AG04450 (cell line): ENCODE results near the gene TMEM170A. TPM values are rescaled to one million over a fixed set of nuclear protein-coding genes. Genes with fewer than 3 reads are reported as not detected.
"Not testable (repeated sequence)": the region's sequence is repeated elsewhere in the genome, so short reads cannot be mapped to it uniquely, and the experiment has no call there.

Experiments
- CTCF ChIA-PET: fragments of 300-600, 350-600 bp; formaldehyde crosslinking; extraction: SDS; loops from one replicate; lab custom pipeline; 2022; ENCODE audit warnings: antibody characterized with exemption, inconsistent platforms; lab: Charles Lee
- POLR2A ChIA-PET: fragments of 350-600 bp; formaldehyde crosslinking; extraction: SDS; loops from one replicate; lab custom pipeline; 2021; ENCODE audit warnings: antibody characterized with exemption, inconsistent platforms; lab: Yijun Ruan, JAX
- DNase-seq: peaks from one replicate; pipeline ENCODE4 v3.0.0-alpha.2; 2011; ENCODE audit warnings: low read depth, low spot score
- H3K27ac ChIP-seq: one replicate; pipeline ENCODE4 v1.5.1; 2012; ENCODE audit warnings: low read depth, low read length, control low read depth
- H3K27me3 ChIP-seq: one replicate; pipeline ENCODE4 v1.6.0; 2012; ENCODE audit warnings: low read length; ENCODE audit not compliant: control insufficient read depth, insufficient read depth
- H3K4me3 ChIP-seq: 2 replicates; pipeline ENCODE4 v1.5.1; 2011; ENCODE audit warnings: mild to moderate bottlenecking, low read depth, low read length, control low read depth
- H3K9me3 ChIP-seq: 2 replicates; pipeline ENCODE4 v1.5.1; 2012; ENCODE audit warnings: low read length; ENCODE audit not compliant: control insufficient read depth, insufficient read depth
- polyA plus RNA-seq: library from polyadenylated mRNA; depleted of rRNA; stranded (reverse); fragments of >200 nt; gene quantifications from 2 replicates; pipeline ENCODE4 v1.2.3, GENCODE V29; 2011
- TF ChIP-seq, protein P1 (sequence below): IDR thresholded peaks from 2 replicates; pipeline ENCODE4 v1.5.1; 2011; ENCODE audit warnings: low read depth, low read length, control low read depth, inconsistent platforms

TMEM170A gene
- polyA plus RNA-seq, 1 experiment: 13.3 TPM

DNA sequence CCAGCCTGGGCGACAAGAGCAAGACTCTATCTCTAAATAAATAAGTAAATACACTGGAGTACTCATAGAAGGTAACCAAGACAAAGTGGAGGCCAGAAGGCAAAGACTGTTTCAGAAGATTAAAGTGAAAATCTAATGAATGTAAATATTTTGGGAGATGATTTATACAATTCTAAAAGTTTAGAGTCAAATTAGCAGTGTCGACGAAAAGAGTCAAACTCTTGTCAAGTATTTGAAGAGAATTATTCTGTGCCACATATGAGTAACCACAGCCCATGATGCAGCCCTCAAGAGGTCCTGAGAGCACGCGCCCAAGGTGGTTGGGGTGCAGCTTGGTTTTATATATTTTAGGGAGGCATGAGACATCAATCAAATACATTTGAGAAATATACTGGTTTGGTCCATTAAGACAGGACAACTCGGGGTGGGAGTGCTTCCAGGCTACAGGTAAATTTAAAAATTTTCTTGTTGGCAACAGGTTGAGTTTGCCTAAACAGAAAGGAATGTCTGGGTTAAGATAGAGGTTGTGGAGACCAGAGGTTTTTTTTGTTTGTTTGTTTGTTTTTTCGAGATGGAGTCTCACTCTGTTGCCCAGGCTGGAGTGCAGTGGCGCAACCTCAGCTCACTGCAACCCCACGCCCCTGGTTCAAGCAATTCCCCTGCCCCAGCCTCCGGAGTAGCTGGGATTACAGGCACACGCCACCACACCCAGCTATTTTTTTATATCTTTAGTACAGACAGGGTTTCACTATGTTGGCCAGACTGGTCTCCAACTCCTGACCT lies 34.7 kb downstream of the TMEM170A start:
- CTCF ChIA-PET: no interaction called here
- no peak overlapping the region for H3K27ac ChIP-seq
- DNase-seq: no peak
- TF ChIP-seq, protein P1, sequence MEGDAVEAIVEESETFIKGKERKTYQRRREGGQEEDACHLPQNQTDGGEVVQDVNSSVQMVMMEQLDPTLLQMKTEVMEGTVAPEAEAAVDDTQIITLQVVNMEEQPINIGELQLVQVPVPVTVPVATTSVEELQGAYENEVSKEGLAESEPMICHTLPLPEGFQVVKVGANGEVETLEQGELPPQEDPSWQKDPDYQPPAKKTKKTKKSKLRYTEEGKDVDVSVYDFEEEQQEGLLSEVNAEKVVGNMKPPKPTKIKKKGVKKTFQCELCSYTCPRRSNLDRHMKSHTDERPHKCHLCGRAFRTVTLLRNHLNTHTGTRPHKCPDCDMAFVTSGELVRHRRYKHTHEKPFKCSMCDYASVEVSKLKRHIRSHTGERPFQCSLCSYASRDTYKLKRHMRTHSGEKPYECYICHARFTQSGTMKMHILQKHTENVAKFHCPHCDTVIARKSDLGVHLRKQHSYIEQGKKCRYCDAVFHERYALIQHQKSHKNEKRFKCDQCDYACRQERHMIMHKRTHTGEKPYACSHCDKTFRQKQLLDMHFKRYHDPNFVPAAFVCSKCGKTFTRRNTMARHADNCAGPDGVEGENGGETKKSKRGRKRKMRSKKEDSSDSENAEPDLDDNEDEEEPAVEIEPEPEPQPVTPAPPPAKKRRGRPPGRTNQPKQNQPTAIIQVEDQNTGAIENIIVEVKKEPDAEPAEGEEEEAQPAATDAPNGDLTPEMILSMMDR: no peak
- H3K4me3 ChIP-seq: no peak overlapping the region
- no peaks in the 10 kb centered on the region; the same call in 1 of the 2 replicates for H3K9me3 ChIP-seq
- H3K27me3 ChIP-seq: no peaks in the 10 kb centered on the region
- POLR2A ChIA-PET: no interaction called here

DNA sequence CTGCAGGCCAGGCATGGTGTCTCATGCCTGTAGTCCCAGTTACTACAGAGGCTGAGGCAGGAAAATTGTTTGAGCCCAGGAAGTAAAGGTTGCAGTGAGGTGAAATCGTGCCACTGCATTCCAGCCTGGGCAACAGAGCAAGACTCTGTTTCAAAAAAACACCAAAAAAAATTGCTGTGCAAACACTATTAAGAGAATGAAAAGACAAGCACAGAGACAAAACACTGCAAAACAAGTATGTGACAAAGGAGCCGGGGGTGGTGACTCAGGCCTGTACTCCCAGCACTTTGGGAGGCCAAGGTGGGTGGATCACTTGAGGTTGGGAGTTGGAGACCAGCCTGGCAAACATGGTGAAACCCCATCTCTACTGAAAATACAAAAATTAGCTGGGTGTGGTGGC lies 38.0 kb downstream of the TMEM170A start:
- POLR2A ChIA-PET, H3K27ac ChIP-seq, H3K27me3 ChIP-seq, H3K4me3 ChIP-seq, H3K9me3 ChIP-seq, DNase-seq: not testable (repeated sequence)
- CTCF ChIA-PET: interaction anchor here (0.5 to 1.9 kb wide), 3 partner anchors 9 to 91 kb away, joined by 3 to 8 read pairs (median 5); no protein-coding TSS in a partner anchor

DNA sequence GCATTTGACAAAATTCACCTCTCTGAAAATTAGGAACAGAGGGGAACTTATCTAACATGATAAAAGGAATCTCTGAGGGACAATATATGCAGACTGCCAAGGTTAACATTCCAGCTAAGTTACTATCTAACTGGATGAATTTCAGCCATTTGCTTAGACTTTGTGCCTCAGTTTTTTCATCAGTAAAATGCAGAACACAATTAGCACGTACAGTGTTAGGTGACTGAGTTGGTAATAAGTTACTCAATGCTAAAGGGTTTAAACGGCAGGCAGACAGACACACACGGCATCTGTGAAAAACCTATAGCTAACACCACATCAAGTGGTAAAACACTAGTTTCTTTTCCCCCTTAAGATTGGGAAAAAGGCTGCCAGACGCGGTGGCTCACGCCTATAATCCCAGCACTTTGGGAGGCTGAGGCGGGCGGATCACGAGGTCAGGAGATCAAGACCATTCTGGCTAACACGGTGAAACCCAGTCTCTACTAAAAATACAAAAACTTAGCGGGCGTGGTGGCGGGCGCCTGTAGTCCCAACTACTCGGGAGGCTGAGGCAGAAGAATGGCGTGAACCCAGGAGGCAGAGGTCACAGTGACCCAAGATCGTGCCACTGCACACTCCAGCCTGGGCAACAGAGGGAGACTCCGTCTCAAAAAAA lies 40.3 kb downstream of the TMEM170A start:
- POLR2A ChIA-PET, H3K4me3 ChIP-seq, H3K27me3 ChIP-seq, CTCF ChIA-PET, DNase-seq, H3K27ac ChIP-seq, H3K9me3 ChIP-seq: not testable (repeated sequence)

DNA sequence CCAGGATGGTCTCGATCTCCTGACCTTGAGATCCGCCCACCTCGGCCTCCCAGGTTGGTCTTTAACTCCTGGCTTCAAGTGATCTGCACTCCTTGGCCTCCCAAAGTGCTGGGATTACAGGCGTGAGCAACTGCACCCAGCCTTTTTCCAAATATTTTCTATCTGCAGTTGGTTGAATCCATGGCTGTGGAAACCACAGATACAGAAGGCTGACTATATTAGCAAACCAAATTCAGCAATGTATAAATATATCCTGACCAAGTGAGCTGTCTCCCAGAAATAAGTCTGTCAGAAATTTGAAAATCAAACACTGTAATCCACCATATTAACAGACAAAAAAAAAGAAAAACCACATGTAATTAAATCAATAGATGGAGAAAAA lies 40.8 kb downstream of the TMEM170A start:
- Histone ChIP-seq H3K27me3 (no peaks in the 10 kb centered on the region), H3K27ac (no peak overlapping the region), H3K4me3 (no peak overlapping the region), H3K9me3 (no peaks in the 10 kb centered on the region)
- CTCF ChIA-PET: no interaction called here
- POLR2A ChIA-PET: no interaction called here
- DNase-seq: no peak
- TF ChIP-seq, protein P1: no peak

DNA sequence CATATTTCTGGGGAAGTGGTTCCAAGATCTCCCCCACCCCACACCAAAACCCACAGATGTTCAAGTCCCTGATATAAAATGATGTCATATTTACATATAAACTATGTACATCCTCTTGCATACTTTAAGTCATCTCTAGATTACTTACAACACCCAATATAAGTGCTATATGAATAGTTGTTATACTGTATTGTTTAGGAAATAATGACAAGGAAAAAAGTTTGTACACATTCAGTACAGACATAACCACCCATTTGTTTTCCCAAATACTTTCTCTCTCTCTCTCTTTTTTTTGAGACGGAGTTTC lies 42.7 kb downstream of the TMEM170A start:
- POLR2A ChIA-PET: interaction anchor here (0.6 kb wide), 1 partner anchor 437 kb away, joined by 4 read pairs; the partner anchor contains the start of gene WDR59
- Histone ChIP-seq H3K9me3 (no peaks in the 10 kb centered on the region), H3K4me3 (no peak overlapping the region), H3K27me3 (no peaks in the 10 kb centered on the region), H3K27ac (no peak overlapping the region)
- TF ChIP-seq, protein P1: no peak
- CTCF ChIA-PET: no interaction called here
- DNase-seq: no peak
